Trophoblast cell (in vitro differentiated cells and primary cell): ENCODE measurements around the gene SLC35F1.

ENCODE experiments used
- DNase-seq, 2 donors: peaks; one replicate each; pipeline ENCODE4 v3.0.0-alpha.2; 2016
- H2AFZ ChIP-seq: 2 replicates; pipeline ENCODE4 v1.6.1; 2013; ENCODE audit warnings: low read length, moderate library complexity, mild to moderate bottlenecking; ENCODE audit not compliant: insufficient read depth, poor library complexity
- H2AK5ac ChIP-seq: 2 replicates; pipeline ENCODE4 v1.6.1; 2013; ENCODE audit warnings: mild to moderate bottlenecking, low read length
- H2BK120ac ChIP-seq: 2 replicates; pipeline ENCODE4 v1.6.1; 2013; ENCODE audit warnings: low read length, mild to moderate bottlenecking, moderate library complexity; ENCODE audit not compliant: insufficient read depth, poor library complexity
- H2BK12ac ChIP-seq: 2 replicates; pipeline ENCODE4 v1.6.1; 2013; ENCODE audit warnings: mild to moderate bottlenecking, low read length, moderate library complexity
- H2BK5ac ChIP-seq: 2 replicates; pipeline ENCODE4 v1.6.1; 2013; ENCODE audit warnings: low read length, low read depth, moderate library complexity, mild to moderate bottlenecking; ENCODE audit not compliant: poor library complexity
- H3K14ac ChIP-seq: 2 replicates; pipeline ENCODE4 v1.6.1; 2013; ENCODE audit warnings: mild to moderate bottlenecking, low read length
- H3K18ac ChIP-seq: 2 replicates; pipeline ENCODE4 v1.6.1; 2013; ENCODE audit warnings: mild to moderate bottlenecking, low read length
- H3K23ac ChIP-seq: 2 replicates; pipeline ENCODE4 v1.6.1; 2013; ENCODE audit warnings: low read length
- H3K27ac ChIP-seq: 2 replicates; pipeline ENCODE4 v1.5.1; 2013; ENCODE audit warnings: low read depth, mild to moderate bottlenecking, inconsistent platforms, low read length, moderate library complexity
- H3K27me3 ChIP-seq: 2 replicates; pipeline ENCODE4 v1.6.1; 2013; ENCODE audit warnings: inconsistent platforms, mild to moderate bottlenecking, low read length, moderate library complexity; ENCODE audit not compliant: insufficient read depth
- H3K36me3 ChIP-seq, 2 experiments: 1 replicate in 1 of 2; 2 replicates in 1 of 2; pipeline ENCODE4 v1.6.1; 2013; ENCODE audit warnings: low read length in 2 of 2, mild to moderate bottlenecking in 2 of 2, moderate library complexity in 1 of 2; ENCODE audit not compliant: insufficient read depth in 2 of 2, control insufficient read depth in 1 of 2
- H3K4ac ChIP-seq: 2 replicates; pipeline ENCODE4 v1.6.1; 2013; ENCODE audit warnings: low read depth, mild to moderate bottlenecking, low read length, moderate library complexity
- H3K4me1 ChIP-seq, 2 experiments: 1 replicate in 1 of 2; 2 replicates in 1 of 2; pipeline ENCODE4 v1.6.1; 2013; ENCODE audit warnings: low read length in 2 of 2, mild to moderate bottlenecking in 2 of 2, moderate library complexity in 1 of 2; ENCODE audit not compliant: insufficient read depth in 2 of 2, control insufficient read depth in 1 of 2
- H3K4me2 ChIP-seq: 2 replicates; pipeline ENCODE4 v1.6.1; 2013; ENCODE audit warnings: inconsistent platforms, mild to moderate bottlenecking, low read length, moderate library complexity
- H3K4me3 ChIP-seq: 2 replicates; pipeline ENCODE4 v1.5.1; 2013; ENCODE audit warnings: mild to moderate bottlenecking, low read depth, low read length, inconsistent platforms
- H3K79me1 ChIP-seq: one replicate; pipeline ENCODE4 v1.6.1; 2013; ENCODE audit warnings: low read length
- H3K79me2 ChIP-seq: 2 replicates; pipeline ENCODE4 v1.6.1; 2013; ENCODE audit warnings: low read length, mild to moderate bottlenecking; ENCODE audit not compliant: control insufficient read depth, insufficient read depth, poor library complexity
- H3K9ac ChIP-seq: 2 replicates; pipeline ENCODE4 v1.6.1; 2013; ENCODE audit warnings: mild to moderate bottlenecking, low read length
- H3K9me3 ChIP-seq: 2 replicates; pipeline ENCODE4 v1.6.1; 2013; ENCODE audit warnings: low read depth, mild to moderate bottlenecking, control low read depth, inconsistent platforms, low read length; ENCODE audit not compliant: insufficient read depth
- H4K12ac ChIP-seq: 2 replicates; pipeline ENCODE4 v1.6.1; 2013; ENCODE audit warnings: low read depth, mild to moderate bottlenecking, low read length, moderate library complexity
- H4K8ac ChIP-seq: 2 replicates; pipeline ENCODE4 v1.6.1; 2013; ENCODE audit warnings: low read depth, mild to moderate bottlenecking, low read length, moderate library complexity
- H4K91ac ChIP-seq: one replicate; pipeline ENCODE4 v1.6.1; 2013; ENCODE audit warnings: low read depth, mild to moderate bottlenecking, low read length, moderate library complexity
- WGBS: extraction: QIAGEN DNeasy Blood & Tissue Kit; methylation state at CpG from one replicate; pipeline ENCODE4 v1.1.7; 2013; ENCODE audit warnings: missing lambda C conversion rate; ENCODE audit not compliant: insufficient read length, insufficient coverage; ENCODE audit errors: extremely low coverage; 5-methylcytosine and 5-hydroxymethylcytosine counted together

Gene SLC35F1

GRCh38 chr6:118299457-118299856, 392.4 kb downstream of the SLC35F1 start:
- Histone ChIP-seq H3K4me3 (no peak overlapping the region), H3K18ac (no peak overlapping the region), H4K12ac (no peak overlapping the region), H3K9ac (no peak overlapping the region), H3K4me1 (no peaks in the 10 kb centered on the region), H3K4ac (no peak overlapping the region), H3K27ac (no peak overlapping the region), H3K14ac (no peak overlapping the region), H3K27me3 (no peaks in the 10 kb centered on the region), H3K23ac (no peak overlapping the region), H2BK12ac (no peak overlapping the region), H3K4me2 (no peak overlapping the region), H3K9me3 (no peaks in the 10 kb centered on the region), H4K8ac (no peak overlapping the region), H3K36me3 (no peaks in the 10 kb centered on the region), H2AK5ac (no peak overlapping the region), H2AFZ (no peak overlapping the region), H2BK120ac (no peak overlapping the region), H2BK5ac (no peak overlapping the region), H4K91ac (no peak overlapping the region), H3K79me1 (no peaks in the 10 kb centered on the region), H3K79me2 (no peaks in the 10 kb centered on the region)
- DNase-seq, result no peak
- 100% methylated on average over 2 of the region's 4 CpGs for WGBS

GRCh38 chr6:118304321-118304720, 397.3 kb downstream of the SLC35F1 start:
- Histone ChIP-seq H3K18ac (no peak overlapping the region), H3K27me3 (no peaks in the 10 kb centered on the region), H3K9me3 (no peaks in the 10 kb centered on the region), H3K9ac (no peak overlapping the region), H4K12ac (no peak overlapping the region), H4K8ac (no peak overlapping the region), H3K36me3 (no peaks in the 10 kb centered on the region), H3K27ac (no peak overlapping the region), H3K23ac (no peak overlapping the region), H3K14ac (no peak overlapping the region), H3K79me2 (no peaks in the 10 kb centered on the region), H3K79me1 (no peaks in the 10 kb centered on the region), H2BK12ac (no peak overlapping the region), H2AK5ac (no peak overlapping the region), H3K4me3 (no peak overlapping the region), H3K4ac (no peak overlapping the region), H2BK5ac (no peak overlapping the region), H4K91ac (no peak overlapping the region), H3K4me2 (no peak overlapping the region), H2BK120ac (no peak overlapping the region), H2AFZ (no peak overlapping the region), H3K4me1 (no peaks in the 10 kb centered on the region)
- no peak for DNase-seq
- WGBS, result no CpG with 5 or more reads among the region's 1 CpG

DNA sequence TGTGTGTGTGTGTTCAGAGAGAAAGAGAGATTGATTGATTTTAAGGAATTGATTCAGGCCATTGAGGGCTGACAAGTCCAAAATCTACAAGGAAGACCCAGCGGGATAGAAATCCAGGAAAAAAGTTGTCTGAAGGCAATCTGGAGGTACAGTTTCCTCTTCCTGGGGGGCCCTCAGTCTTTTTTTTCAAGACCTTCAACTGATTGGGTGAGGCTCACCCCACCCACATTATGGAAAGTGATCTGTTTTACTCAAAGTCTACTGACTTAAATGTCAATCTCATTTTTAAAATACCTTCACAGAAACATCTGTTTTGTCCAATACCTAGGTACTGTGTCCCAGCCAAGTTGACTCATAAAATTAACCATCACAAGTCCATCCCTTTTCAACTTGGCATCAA, 398.0 kb downstream of the SLC35F1 start:
- no peak overlapping the region for H3K27ac ChIP-seq
- H2BK120ac ChIP-seq, result no peak overlapping the region
- no peak overlapping the region for H3K23ac ChIP-seq
- no CpG with 5 or more reads among the region's 1 CpG for WGBS
- H3K14ac ChIP-seq, result no peak overlapping the region
- H3K9me3 ChIP-seq, result no peaks in the 10 kb centered on the region
- H2BK12ac ChIP-seq, result no peak overlapping the region
- H2AK5ac ChIP-seq, result no peak overlapping the region
- no peaks in the 10 kb centered on the region for H3K27me3 ChIP-seq
- no peaks in the 10 kb centered on the region for H3K79me1 ChIP-seq
- no peak overlapping the region for H4K91ac ChIP-seq
- H3K4me2 ChIP-seq, result no peak overlapping the region
- H3K36me3 ChIP-seq, result no peaks in the 10 kb centered on the region
- H3K9ac ChIP-seq, result no peak overlapping the region
- no peak overlapping the region for H3K4ac ChIP-seq
- no peaks in the 10 kb centered on the region for H3K79me2 ChIP-seq
- no peak overlapping the region for H3K18ac ChIP-seq
- DNase-seq, result no peak
- no peak overlapping the region for H2BK5ac ChIP-seq
- H4K8ac ChIP-seq, result no peak overlapping the region
- no peak overlapping the region for H4K12ac ChIP-seq
- no peak overlapping the region for H3K4me3 ChIP-seq
- no peaks in the 10 kb centered on the region for H3K4me1 ChIP-seq
- H2AFZ ChIP-seq, result no peak overlapping the region

GRCh38 chr6:118306392-118307238, 399.6 kb downstream of the SLC35F1 start:
- no peak overlapping the region for H3K27ac ChIP-seq
- no peaks in the 10 kb centered on the region for H3K79me1 ChIP-seq
- H3K27me3 ChIP-seq, result no peaks in the 10 kb centered on the region
- H3K18ac ChIP-seq, result no peak overlapping the region
- peak overlapping the region; percentile 60 for H3K9ac ChIP-seq
- H3K36me3 ChIP-seq, result no peaks in the 10 kb centered on the region
- H2AK5ac ChIP-seq, result no peak overlapping the region
- H2AFZ ChIP-seq, result no peak overlapping the region
- no peak overlapping the region for H3K4ac ChIP-seq
- no peak overlapping the region for H4K8ac ChIP-seq
- H3K9me3 ChIP-seq, result no peaks in the 10 kb centered on the region
- no peak overlapping the region for H3K4me2 ChIP-seq
- H2BK5ac ChIP-seq, result no peak overlapping the region
- H2BK12ac ChIP-seq, result no peak overlapping the region
- H4K91ac ChIP-seq, result no peak overlapping the region
- H3K14ac ChIP-seq, result no peak overlapping the region
- DNase-seq, result no peak
- no peak overlapping the region for H2BK120ac ChIP-seq
- no peaks in the 10 kb centered on the region for H3K4me1 ChIP-seq
- H3K79me2 ChIP-seq, result no peaks in the 10 kb centered on the region
- no CpG with 5 or more reads among the region's 6 CpGs for WGBS
- H4K12ac ChIP-seq, result no peak overlapping the region
- no peak overlapping the region for H3K23ac ChIP-seq
- H3K4me3 ChIP-seq, result no peak overlapping the region
